ENCODE measurements around the gene GAB2.

DNA sequence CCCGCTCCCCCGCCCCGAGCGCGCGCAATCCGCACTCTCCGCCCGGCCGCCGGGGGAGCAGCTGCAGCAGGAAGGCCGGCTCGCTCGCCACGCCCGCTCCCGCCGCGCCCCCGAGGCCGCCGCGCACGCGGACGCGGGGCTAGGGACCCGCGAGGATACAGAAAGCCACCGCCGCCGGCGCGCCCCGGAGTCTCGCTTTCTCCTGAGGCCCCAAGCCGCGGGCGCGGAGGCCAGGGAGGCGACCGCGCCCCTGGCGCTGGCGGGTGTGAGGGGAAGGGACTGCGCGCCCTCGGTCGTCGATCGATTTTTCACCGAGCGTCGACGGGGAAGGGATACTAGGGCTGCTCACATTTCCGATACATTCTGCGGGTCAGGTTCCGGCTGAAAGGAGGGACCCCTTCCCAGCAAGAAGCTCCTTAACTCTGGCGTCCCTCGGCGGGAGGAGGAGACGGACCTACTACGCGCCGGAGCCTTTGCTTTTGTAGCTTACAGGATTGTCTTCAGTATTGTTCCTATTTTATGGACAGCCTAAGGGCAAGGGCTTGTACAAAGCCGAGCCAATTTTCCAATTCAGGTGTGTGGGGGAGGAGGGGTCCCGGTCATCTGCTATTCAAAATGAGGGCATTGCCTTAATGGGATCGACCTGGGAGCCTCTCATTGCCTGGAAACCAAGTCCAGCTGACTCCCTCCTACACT is 416 bp upstream of the GAB2 start:
- TF ChIP-seq, protein P1, sequence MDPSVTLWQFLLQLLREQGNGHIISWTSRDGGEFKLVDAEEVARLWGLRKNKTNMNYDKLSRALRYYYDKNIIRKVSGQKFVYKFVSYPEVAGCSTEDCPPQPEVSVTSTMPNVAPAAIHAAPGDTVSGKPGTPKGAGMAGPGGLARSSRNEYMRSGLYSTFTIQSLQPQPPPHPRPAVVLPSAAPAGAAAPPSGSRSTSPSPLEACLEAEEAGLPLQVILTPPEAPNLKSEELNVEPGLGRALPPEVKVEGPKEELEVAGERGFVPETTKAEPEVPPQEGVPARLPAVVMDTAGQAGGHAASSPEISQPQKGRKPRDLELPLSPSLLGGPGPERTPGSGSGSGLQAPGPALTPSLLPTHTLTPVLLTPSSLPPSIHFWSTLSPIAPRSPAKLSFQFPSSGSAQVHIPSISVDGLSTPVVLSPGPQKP (IDR thresholded peaks at IDR 0.05; ENCODE audit: low read depth, low read length): no peak
- TF ChIP-seq, protein P2, sequence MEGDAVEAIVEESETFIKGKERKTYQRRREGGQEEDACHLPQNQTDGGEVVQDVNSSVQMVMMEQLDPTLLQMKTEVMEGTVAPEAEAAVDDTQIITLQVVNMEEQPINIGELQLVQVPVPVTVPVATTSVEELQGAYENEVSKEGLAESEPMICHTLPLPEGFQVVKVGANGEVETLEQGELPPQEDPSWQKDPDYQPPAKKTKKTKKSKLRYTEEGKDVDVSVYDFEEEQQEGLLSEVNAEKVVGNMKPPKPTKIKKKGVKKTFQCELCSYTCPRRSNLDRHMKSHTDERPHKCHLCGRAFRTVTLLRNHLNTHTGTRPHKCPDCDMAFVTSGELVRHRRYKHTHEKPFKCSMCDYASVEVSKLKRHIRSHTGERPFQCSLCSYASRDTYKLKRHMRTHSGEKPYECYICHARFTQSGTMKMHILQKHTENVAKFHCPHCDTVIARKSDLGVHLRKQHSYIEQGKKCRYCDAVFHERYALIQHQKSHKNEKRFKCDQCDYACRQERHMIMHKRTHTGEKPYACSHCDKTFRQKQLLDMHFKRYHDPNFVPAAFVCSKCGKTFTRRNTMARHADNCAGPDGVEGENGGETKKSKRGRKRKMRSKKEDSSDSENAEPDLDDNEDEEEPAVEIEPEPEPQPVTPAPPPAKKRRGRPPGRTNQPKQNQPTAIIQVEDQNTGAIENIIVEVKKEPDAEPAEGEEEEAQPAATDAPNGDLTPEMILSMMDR (IDR thresholded peaks at IDR 0.05): no peak
- no peak; a peak in 1 of 5 replicates for TF ChIP-seq JUN (IDR thresholded peaks at IDR 0.05)
- TF ChIP-seq KDM1A (IDR thresholded peaks at IDR 0.05; ENCODE audit: low read depth): no peak
